GM12892 (cell line): ENCODE results near the gene WTIP.

Source experiments
- DNase-seq: peaks from one replicate; pipeline ENCODE4 v3.0.0; 2011; ENCODE audit not compliant: insufficient read length
- FAIRE-seq: peaks from 2 replicates; lab custom pipeline; 2011; peaks lifted over from hg19 to GRCh38; lab: Jason Lieb, UNC
- POLR2A ChIP-seq: IDR thresholded peaks from 2 replicates; pipeline ENCODE4 v1.6.1; 2011; ENCODE audit warnings: low read depth, low read length, control low read depth
- POLR2AphosphoS5 ChIP-seq: IDR thresholded peaks from 2 replicates; pipeline ENCODE4 v1.6.1; 2011; ENCODE audit warnings: low read depth, low read length, control low read depth
- TAF1 ChIP-seq: IDR thresholded peaks from 2 replicates; pipeline ENCODE4 v1.6.1; 2011; ENCODE audit warnings: low read depth, mild to moderate bottlenecking, control low read depth, low read length, borderline replicate concordance

The WTIP gene

GRCh38 chr19:34499155-34499834 lies 17.7 kb downstream of the WTIP start:
- no peak for FAIRE-seq
- TF ChIP-seq TAF1 (no peak), POLR2A (no peak), POLR2AphosphoS5 (no peak)
- DNase-seq = no peak

- TF ChIP-seq POLR2A (no peak), POLR2AphosphoS5 (no peak), TAF1 (no peak)
- no peak for FAIRE-seq
- no peak for DNase-seq
Measured at GRCh38 chr19:34500656-34501120, 19.1 kb downstream of the WTIP start.

GRCh38 chr19:34501339-34502320 lies 20.1 kb downstream of the WTIP start:
- TF ChIP-seq POLR2AphosphoS5 (no peak), TAF1 (no peak), POLR2A (no peak)
- FAIRE-seq (peak; percentile 83), DNase-seq (peak; percentile 98)

GRCh38 chr19:34502582-34503411 lies 21.2 kb downstream of the WTIP start:
- no peak for FAIRE-seq
- TF ChIP-seq POLR2A = no peak
- DNase-seq = no peak

GRCh38 chr19:34503531-34504272 lies 22.1 kb downstream of the WTIP start:
- FAIRE-seq (no peak), DNase-seq (no peak)
- TF ChIP-seq POLR2AphosphoS5 (no peak), POLR2A (no peak), TAF1 (no peak)

- no peak for FAIRE-seq
- DNase-seq = no peak
- no peak for TF ChIP-seq TAF1
- TF ChIP-seq POLR2AphosphoS5 = no peak
- no peak for TF ChIP-seq POLR2A
Measured at GRCh38 chr19:34504273-34504808, 22.8 kb downstream of the WTIP start.

GRCh38 chr19:34504809-34505291 lies 23.3 kb downstream of the WTIP start:
- no peak for FAIRE-seq
- TF ChIP-seq POLR2AphosphoS5 (no peak), TAF1 (no peak), POLR2A (no peak)
- peak; percentile 6 for DNase-seq

GRCh38 chr19:34505321-34506025 lies 23.9 kb downstream of the WTIP start:
- no peak for FAIRE-seq
- DNase-seq = no peak
- TF ChIP-seq TAF1 (no peak), POLR2AphosphoS5 (no peak), POLR2A (no peak)

- DNase-seq (no peak), FAIRE-seq (no peak)
- TF ChIP-seq POLR2A = no peak
- TF ChIP-seq TAF1 = no peak
- no peak for TF ChIP-seq POLR2AphosphoS5
Measured at GRCh38 chr19:34506026-34506370, 24.4 kb downstream of the WTIP start.

GRCh38 chr19:34507414-34508067 lies 26.0 kb downstream of the WTIP start:
- no peak for TF ChIP-seq POLR2A
- no peak for TF ChIP-seq POLR2AphosphoS5
- no peak for TF ChIP-seq TAF1
- FAIRE-seq (no peak), DNase-seq (no peak)
